PC-3 (cell line): ENCODE data around the gene GABBR1.

Source experiments
- CTCF ChIP-seq: fragments of 300-600 bp; sonication (generic); conservative IDR thresholded peaks from 2 replicates; pipeline ENCODE4 v1.5.1; 2017; ENCODE audit warnings: antibody characterized with exemption, low read depth, mild to moderate bottlenecking, low read length
- EZH2 ChIP-seq: fragments of 300-600 bp; sonication (generic); IDR thresholded peaks from one replicate; pipeline ENCODE4 v1.6.1; 2017; ENCODE audit warnings: antibody characterized with exemption, mild to moderate bottlenecking, low read length; ENCODE audit not compliant: unreplicated experiment
- EZH2phosphoT487 ChIP-seq: fragments of 300-600 bp; sonication (generic); IDR thresholded peaks from 2 replicates; pipeline ENCODE4 v1.6.1; 2018; ENCODE audit warnings: mild to moderate bottlenecking, antibody characterized with exemption, low read length, borderline replicate concordance

DNA sequence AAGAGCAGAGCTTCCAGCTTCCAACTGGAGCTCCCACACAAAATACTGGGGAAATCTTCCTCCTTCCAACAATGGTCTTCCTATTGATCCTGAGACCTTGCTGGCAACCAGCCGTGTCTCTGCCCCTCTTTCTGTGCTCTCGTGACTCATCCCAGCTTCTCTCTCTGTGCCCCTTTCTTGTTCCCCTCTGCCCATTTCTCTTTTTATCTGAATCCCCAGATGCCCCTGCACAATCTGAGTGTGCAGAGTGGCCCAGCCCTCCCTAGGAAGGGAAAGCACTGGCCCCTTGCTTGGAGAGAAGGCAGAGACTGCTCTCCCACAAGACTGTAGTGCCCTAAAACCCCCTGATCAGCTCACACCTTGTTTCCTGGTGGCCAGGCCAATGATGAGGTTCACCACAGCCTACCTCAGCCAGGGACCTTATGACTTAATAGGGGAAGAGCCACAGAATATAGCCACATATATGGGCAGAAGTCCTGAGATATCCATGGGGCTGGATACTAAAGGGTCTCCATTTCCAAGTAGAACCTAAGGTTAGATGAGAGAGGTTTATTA lies 122.2 kb downstream of the GABBR1 start:
- TF ChIP-seq EZH2 (no peak), CTCF (no peak), EZH2phosphoT487 (no peak)
